ENCODE data around the gene AGBL1. TPM values are rescaled to one million over a fixed set of nuclear protein-coding genes. Genes with fewer than 3 reads are reported as not detected.

The AGBL1 gene
- polyA plus RNA-seq, 1 experiment: not detected

GRCh38 chr15:86384186-86384585 is 304.5 kb downstream of the AGBL1 start:
- ChIA-PET CTCF (no interaction called here), POLR2A (no interaction called here)
- H3K4me3 ChIP-seq (ENCODE audit: low read depth, low read length): no peak overlapping the region
- no peak for TF ChIP-seq CTCF (IDR thresholded peaks at IDR 0.05; ENCODE audit: low read depth, low read length)
- H3K27ac ChIP-seq (ENCODE audit: low read depth, low read length): no peak overlapping the region
- H3K9me3 ChIP-seq (ENCODE audit: control insufficient read depth, insufficient read depth, low read length): peaks cover 7% of the 10 kb centered on the region; the same call in 1 of the 2 replicates
- H3K27me3 ChIP-seq (ENCODE audit: control insufficient read depth, insufficient read depth, low read length): no peaks in the 10 kb centered on the region
- no peak for DNase-seq (ENCODE audit: low read depth, low spot score)

DNA sequence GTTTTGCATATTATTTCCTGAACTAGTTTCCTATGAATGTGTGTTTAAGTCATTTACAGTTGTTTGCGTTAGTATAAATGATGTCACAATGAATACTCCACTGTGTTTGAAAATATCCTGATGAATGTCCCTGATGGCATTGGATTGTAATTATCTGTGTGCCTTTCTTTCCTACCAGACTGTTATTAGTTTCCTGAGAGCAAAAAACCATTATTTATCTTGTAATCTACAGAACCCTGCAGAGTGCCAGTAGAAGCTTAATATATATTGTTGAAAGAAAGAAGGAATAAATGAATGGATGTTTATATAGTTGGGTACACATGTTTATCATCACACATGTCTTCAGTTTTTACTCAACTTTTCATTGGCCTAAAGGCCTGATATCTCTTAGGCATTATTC is 312.6 kb downstream of the AGBL1 start:
- POLR2A ChIA-PET: no interaction called here
- no peaks in the 10 kb centered on the region for H3K27me3 ChIP-seq (ENCODE audit: control insufficient read depth, insufficient read depth, low read length)
- no peak for DNase-seq (ENCODE audit: low read depth, low spot score)
- no peak overlapping the region for H3K4me3 ChIP-seq (ENCODE audit: low read depth, low read length)
- no peak overlapping the region for H3K27ac ChIP-seq (ENCODE audit: low read depth, low read length)
- CTCF ChIA-PET: no interaction called here
- no peak for TF ChIP-seq CTCF (IDR thresholded peaks at IDR 0.05; ENCODE audit: low read depth, low read length)
- peaks cover 1% of the 10 kb centered on the region; the same call in 1 of the 2 replicates for H3K9me3 ChIP-seq (ENCODE audit: control insufficient read depth, insufficient read depth, low read length)

DNA sequence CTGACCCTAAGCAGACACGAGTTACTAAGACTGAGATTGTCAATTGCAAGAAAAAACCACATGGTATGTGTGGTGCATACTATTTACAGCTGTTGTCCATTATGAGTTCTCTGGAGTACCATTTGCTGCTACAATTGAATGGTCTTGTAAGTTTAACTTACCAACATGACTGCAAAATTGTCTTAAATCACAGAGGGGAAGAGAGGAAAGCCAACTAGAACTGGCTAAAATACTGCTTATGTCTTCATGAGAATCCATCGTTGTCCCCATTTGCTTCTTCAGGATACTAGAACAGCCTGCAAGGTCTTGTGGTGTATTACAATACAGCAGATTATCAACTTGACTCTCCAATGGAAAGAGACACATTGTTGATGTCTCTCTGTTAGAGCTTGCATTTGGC is 313.2 kb downstream of the AGBL1 start:
- no peak for DNase-seq (ENCODE audit: low read depth, low spot score)

GRCh38 chr15:86394866-86395265 is 315.2 kb downstream of the AGBL1 start:
- ChIA-PET POLR2A (no interaction called here), CTCF (no interaction called here)
- H3K27ac ChIP-seq (ENCODE audit: low read depth, low read length): no peak overlapping the region
- H3K4me3 ChIP-seq (ENCODE audit: low read depth, low read length): no peak overlapping the region
- H3K27me3 ChIP-seq (ENCODE audit: control insufficient read depth, insufficient read depth, low read length): no peaks in the 10 kb centered on the region
- no peak for TF ChIP-seq CTCF (IDR thresholded peaks at IDR 0.05; ENCODE audit: low read depth, low read length)
- H3K9me3 ChIP-seq (ENCODE audit: control insufficient read depth, insufficient read depth, low read length): peaks cover 3% of the 10 kb centered on the region; the same call in 1 of the 2 replicates
- DNase-seq (ENCODE audit: low read depth, low spot score): no peak

More for the DNA sequence above, 313.2 kb downstream of the AGBL1 start:
- no peak for TF ChIP-seq CTCF (IDR thresholded peaks at IDR 0.05; ENCODE audit: low read depth, low read length)
- no peak overlapping the region for H3K27ac ChIP-seq (ENCODE audit: low read depth, low read length)
- peaks cover 3% of the 10 kb centered on the region; the same call in 1 of the 2 replicates for H3K9me3 ChIP-seq (ENCODE audit: control insufficient read depth, insufficient read depth, low read length)
- ChIA-PET POLR2A (no interaction called here), CTCF (no interaction called here)
- no peaks in the 10 kb centered on the region for H3K27me3 ChIP-seq (ENCODE audit: control insufficient read depth, insufficient read depth, low read length)
- H3K4me3 ChIP-seq (ENCODE audit: low read depth, low read length): no peak overlapping the region

DNA sequence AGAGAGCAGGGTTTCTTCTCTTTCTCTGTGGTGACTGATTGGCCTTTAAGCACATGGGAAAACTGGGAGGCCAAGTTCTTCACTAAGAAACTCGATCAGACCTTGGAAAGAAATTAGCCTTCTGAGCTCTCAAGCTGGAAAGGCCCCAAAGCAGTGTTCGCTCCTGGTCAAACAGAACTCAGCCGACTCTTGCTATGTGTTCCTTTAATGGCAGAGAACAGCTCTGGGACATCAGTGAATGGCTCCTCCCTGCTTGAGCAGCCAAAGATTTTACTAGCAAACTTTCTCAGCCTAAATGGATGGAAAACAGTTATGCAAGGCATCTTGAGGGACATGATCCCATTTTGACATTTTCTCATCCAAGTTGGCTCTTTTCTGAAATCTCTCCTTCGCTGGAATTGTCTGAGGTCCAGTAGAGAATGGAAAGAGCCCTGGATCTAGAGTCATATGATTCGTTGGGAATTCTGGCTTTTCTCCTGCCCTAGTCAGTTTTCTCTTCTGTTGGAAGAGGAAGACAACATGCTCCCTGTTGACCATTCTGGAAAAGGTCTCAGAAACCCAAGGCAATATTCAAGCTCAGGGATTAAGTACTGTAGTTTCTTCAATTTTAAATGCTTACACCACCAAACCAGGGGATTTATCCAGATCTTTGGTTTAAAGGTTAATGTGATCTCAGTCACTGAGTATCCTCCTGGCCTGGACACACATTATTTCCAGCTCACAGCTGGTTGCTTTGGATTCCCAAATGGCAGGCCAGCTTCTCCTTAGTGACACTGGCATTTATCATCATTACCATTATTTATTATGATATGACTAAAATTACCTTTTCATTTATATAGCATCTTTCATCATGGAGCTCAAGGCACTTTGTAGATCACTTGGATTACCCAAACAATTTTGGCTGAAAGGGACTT is 319.6 kb downstream of the AGBL1 start:
- TF ChIP-seq CTCF (IDR thresholded peaks at IDR 0.05; ENCODE audit: low read depth, low read length): no peak
- Histone ChIP-seq H3K27me3 (ENCODE audit: control insufficient read depth, insufficient read depth, low read length) (no peaks in the 10 kb centered on the region), H3K4me3 (ENCODE audit: low read depth, low read length) (no peak overlapping the region), H3K9me3 (ENCODE audit: control insufficient read depth, insufficient read depth, low read length) (peaks cover 5% of the 10 kb centered on the region; the same call in 1 of the 2 replicates), H3K27ac (ENCODE audit: low read depth, low read length) (no peak overlapping the region)
- DNase-seq (ENCODE audit: low read depth, low spot score): no peak
- CTCF ChIA-PET: no interaction called here
- POLR2A ChIA-PET: no interaction called here
